ENCODE data around the gene HSD3B7. TPM values are rescaled to one million over a fixed set of nuclear protein-coding genes. Genes with fewer than 3 reads are reported as not detected.

The HSD3B7 gene
- total RNA-seq, 1 donor from 2014 or later = 14.5 TPM

DNA sequence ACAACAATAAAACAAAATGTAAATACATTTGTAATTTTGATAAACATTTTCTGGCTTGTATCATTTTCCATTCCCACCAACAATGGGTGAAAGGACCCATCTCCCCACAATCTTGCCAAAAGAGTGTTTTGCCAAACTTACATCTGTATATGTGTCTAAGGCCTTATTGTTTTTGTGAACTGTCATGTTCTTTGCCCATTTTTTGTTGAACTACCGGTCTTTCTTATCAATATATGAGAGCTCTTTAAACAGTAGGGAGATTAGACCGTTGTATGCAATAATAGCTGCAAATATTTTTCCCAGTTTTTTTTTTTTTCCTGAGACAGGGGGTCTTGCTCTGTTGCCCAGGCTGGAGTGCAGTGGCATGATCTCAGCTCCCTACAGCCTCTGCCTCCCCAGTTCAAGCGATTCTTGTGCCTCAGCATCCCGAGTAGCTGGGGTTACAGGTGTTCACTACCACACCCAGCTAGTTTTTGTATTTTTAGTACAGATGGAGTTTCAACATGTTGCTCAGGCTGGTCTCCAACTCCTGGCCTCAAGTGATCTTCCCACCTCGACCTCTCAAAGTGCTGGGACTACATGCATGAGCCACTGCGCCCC, 38.7 kb downstream of the HSD3B7 start:
- TF ChIP-seq POLR2A (IDR thresholded peaks at IDR 0.05) = no peak
- TF ChIP-seq, protein P1, sequence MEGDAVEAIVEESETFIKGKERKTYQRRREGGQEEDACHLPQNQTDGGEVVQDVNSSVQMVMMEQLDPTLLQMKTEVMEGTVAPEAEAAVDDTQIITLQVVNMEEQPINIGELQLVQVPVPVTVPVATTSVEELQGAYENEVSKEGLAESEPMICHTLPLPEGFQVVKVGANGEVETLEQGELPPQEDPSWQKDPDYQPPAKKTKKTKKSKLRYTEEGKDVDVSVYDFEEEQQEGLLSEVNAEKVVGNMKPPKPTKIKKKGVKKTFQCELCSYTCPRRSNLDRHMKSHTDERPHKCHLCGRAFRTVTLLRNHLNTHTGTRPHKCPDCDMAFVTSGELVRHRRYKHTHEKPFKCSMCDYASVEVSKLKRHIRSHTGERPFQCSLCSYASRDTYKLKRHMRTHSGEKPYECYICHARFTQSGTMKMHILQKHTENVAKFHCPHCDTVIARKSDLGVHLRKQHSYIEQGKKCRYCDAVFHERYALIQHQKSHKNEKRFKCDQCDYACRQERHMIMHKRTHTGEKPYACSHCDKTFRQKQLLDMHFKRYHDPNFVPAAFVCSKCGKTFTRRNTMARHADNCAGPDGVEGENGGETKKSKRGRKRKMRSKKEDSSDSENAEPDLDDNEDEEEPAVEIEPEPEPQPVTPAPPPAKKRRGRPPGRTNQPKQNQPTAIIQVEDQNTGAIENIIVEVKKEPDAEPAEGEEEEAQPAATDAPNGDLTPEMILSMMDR (IDR thresholded peaks at IDR 0.05) = no peak
- no peak for TF ChIP-seq POLR2AphosphoS5 (IDR thresholded peaks at IDR 0.05; ENCODE audit: insufficient read depth in 1 of 2, low read depth in 1 of 2)
- no peaks in the 10 kb centered on the region for H3K36me3 ChIP-seq

DNA sequence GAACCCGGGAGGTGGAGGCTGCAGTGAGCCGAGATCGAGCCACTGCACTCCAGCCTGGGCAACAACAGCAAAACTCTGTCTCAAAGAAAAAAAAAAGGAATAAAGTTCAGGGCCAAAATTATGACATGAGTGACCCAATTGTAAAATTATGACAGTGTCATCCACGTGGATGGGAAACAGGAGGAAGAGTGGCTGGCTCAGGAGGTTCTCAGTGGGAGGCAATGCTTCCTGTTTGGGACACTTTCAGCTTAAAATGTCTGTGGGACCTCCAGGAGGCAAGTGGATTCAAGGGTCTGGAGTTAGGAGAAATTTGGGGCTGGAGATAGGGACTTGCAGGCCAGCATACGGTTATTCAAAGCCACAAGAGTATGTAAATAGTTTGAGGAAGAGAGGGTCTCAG, 40.3 kb downstream of the HSD3B7 start:
- intact Hi-C loops (cut with DNase I) = no loop called here
- Histone ChIP-seq H3K9me3 (no peaks in the 10 kb centered on the region), H3K27me3 (no peaks in the 10 kb centered on the region), H3K4me1 (no peaks in the 10 kb centered on the region), H3K36me3 (no peaks in the 10 kb centered on the region), H3K27ac (no peak overlapping the region), H3K4me3 (no peak overlapping the region)
- TF ChIP-seq POLR2AphosphoS5 (IDR thresholded peaks at IDR 0.05; ENCODE audit: insufficient read depth in 1 of 2, low read depth in 1 of 2) (no peak), POLR2A (IDR thresholded peaks at IDR 0.05) (no peak)
- TF ChIP-seq, protein P1 (IDR thresholded peaks at IDR 0.05) = no peak
- DNase-seq (ENCODE audit: extremely low spot score in 2 of 2) = no peak

More for the DNA sequence above, 38.7 kb downstream of the HSD3B7 start:
- Histone ChIP-seq H3K4me1 (no peaks in the 10 kb centered on the region), H3K4me3 (no peak overlapping the region), H3K27ac (no peak overlapping the region), H3K9me3 (no peaks in the 10 kb centered on the region), H3K27me3 (no peaks in the 10 kb centered on the region)
- no peak for DNase-seq (ENCODE audit: extremely low spot score in 2 of 2)
- intact Hi-C loops (cut with DNase I) = no loop called here

DNA sequence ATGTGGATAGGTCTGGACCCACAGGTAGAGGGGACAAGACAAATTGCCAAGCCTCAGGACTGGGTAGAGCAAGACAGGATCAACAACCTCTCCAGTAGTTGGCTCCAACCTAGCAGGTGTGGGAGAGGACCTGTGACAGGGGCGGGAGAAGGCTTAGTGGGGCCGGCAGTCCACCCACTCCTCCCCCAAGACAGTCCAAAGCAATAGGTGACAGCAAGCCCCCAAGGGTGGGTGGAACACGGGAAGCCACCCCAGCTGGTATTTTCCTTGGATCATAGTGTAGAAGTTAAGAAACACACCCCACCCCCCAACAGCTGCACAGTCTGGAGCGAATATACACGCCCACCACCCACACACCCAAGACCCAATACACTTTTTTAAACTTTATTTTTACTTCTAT, 44.3 kb downstream of the HSD3B7 start:
- Histone ChIP-seq H3K27ac (no peak overlapping the region), H3K9me3 (no peaks in the 10 kb centered on the region), H3K27me3 (no peaks in the 10 kb centered on the region), H3K4me1 (peaks cover 8% of the 10 kb centered on the region), H3K4me3 (no peak overlapping the region), H3K36me3 (no peaks in the 10 kb centered on the region)
- TF ChIP-seq, protein P1 (IDR thresholded peaks at IDR 0.05) = no peak
- no peak for TF ChIP-seq POLR2A (IDR thresholded peaks at IDR 0.05)
- TF ChIP-seq POLR2AphosphoS5 (IDR thresholded peaks at IDR 0.05; ENCODE audit: insufficient read depth in 1 of 2, low read depth in 1 of 2) = no peak
- DNase-seq (ENCODE audit: extremely low spot score in 2 of 2) = no peak
- intact Hi-C loops (cut with DNase I) = no loop called here

DNA sequence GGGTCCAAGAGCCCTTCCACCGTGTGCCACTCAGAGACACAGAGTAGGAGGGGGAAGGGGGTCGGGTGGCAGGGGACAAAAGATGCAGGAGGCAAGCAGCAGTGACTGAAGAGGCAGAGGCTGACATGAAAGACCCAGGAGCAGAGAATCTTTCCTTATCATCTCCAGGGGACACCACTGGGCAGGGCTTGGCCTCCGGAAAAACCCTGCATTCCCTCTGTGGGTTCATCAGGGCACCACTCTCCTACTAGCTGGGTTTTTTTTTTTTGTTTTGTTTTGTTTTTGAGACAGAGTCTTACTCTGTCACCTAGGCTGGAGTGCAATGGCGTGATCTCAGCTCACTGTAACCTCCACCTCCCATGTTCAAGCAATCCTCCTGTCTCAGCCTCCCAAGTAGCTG, 46.3 kb downstream of the HSD3B7 start:
- Histone ChIP-seq H3K4me1 (peaks cover 21% of the 10 kb centered on the region), H3K36me3 (peaks cover 0 to 9% of the 10 kb centered on the region in 2 donors), H3K27me3 (no peaks in the 10 kb centered on the region), H3K27ac (no peak overlapping the region), H3K4me3 (no peak overlapping the region), H3K9me3 (no peaks in the 10 kb centered on the region)
- TF ChIP-seq POLR2A (IDR thresholded peaks at IDR 0.05) = no peak
- TF ChIP-seq, protein P1 (IDR thresholded peaks at IDR 0.05) = no peak
- TF ChIP-seq POLR2AphosphoS5 (IDR thresholded peaks at IDR 0.05; ENCODE audit: insufficient read depth in 1 of 2, low read depth in 1 of 2) = no peak
- intact Hi-C loops (cut with DNase I) = loop anchor here (5.0 kb wide), 2 partner anchors 51 to 111 kb away; no protein-coding TSS in a partner anchor
- no peak for DNase-seq (ENCODE audit: extremely low spot score in 2 of 2)
